Measurements from ENCODE around the gene TDRD5. TPM values are rescaled to one million over a fixed set of nuclear protein-coding genes. Genes with fewer than 3 reads are reported as not detected.
A peak's percentile ranks its signal among the peaks of the same experiment; 100 is the strongest.

TDRD5 gene
- not detected in 2 replicates for total RNA-seq (2014; rRNA removed; shearing (Covaris generic); ENCODE audit: low replicate concordance)

- in situ Hi-C loops (cut with HindIII; ENCODE audit: low pct_unique_long_range_greater_than_20kb, low sequenced_read_pairs): no loop called here
- no peak for DNase-seq (ENCODE audit: low read depth)
These were observed at the start of gene TDRD5 for GRCh38 chr1:179591592-179592580. Gene TDRD5, plus strand, starts transcription at chr1:179591832. Its CDS starts 784 bp downstream, at chr1:179592616.

DNA sequence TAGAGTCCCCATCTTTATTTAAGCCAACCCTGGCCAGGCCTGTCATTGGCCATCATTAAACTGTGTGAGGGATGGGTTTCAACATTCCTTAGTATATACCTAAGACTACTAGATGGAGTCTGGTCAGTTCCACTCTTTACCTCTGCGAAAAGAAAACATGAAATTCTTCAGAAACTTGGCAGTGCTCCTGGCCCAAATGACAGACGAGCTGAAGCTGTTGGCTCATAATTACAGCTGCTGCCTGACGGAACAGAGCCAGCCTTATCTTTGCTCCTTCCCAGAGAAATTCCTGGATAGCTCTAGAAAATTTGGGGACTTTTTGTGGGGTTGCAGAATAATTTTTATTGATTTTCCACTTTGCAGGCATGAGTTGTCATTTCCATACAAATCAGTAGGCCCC is 46.3 kb upstream of the TDRD5 start:
- in situ Hi-C loops (cut with HindIII; ENCODE audit: low pct_unique_long_range_greater_than_20kb, low sequenced_read_pairs): no loop called here
- no peak for DNase-seq (ENCODE audit: low read depth)

DNA sequence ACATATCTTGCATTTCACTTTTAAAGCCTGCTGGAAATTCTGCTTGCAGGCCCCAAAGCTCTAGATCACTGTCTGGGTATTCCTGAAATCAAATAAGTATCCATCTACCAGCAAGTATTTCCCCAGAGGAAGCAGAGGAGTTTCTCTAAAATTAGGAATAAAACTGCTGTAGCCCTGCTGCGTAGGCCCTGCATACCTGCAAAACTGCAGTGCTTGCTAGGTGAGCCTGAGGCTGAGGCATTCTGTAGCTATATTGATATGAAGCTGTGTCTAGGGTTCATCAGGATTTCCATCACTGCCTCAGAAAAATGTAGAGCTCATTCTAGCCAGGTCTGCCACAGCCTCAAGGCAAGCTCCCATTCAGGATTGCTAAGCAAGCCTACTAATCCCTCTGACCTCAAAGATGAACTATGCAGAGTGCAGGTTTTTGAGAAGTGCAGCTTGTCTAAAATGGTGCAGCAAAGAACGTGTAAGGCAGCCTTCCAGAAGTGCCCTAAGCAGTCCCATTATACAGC is 44.6 kb upstream of the TDRD5 start:
- in situ Hi-C loops (cut with HindIII; ENCODE audit: low pct_unique_long_range_greater_than_20kb, low sequenced_read_pairs): no loop called here
- no peak for DNase-seq (ENCODE audit: low read depth)

DNA sequence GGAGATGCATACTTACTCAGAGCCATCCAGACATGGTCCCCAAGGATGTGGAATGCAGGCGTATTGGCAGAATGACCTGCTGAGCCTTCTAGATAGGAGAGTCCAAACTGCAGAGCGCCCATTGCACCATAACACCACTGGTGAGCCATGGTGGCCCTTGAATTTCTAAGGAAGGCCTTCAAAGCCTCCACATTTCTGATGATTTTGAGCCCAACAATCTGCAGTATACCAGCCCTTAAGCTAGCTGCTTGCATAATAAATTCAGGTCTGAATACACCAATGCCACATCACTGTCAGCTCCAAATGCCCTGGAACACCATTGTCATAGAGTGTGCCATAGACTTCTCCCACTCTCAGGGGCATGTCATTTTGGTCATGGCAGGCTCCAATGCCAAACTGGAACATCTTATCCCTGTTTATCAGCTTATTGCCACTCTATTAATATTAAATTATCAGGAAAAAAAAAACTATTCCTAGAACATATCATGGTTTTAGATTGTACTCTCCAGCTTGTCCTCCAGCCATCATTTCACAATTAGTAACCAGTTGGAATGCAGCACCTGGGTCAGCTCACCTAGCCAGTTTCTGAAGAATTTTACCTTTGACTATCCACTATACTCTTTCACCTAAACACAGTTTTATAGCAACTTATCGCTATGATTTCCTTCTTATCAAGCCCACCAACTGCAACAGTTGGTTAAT is 42.8 kb upstream of the TDRD5 start:
- in situ Hi-C loops (cut with HindIII; ENCODE audit: low pct_unique_long_range_greater_than_20kb, low sequenced_read_pairs): no loop called here
- no peak for DNase-seq (ENCODE audit: low read depth)

- no peak for DNase-seq (ENCODE audit: low read depth)
- in situ Hi-C loops (cut with HindIII; ENCODE audit: low pct_unique_long_range_greater_than_20kb, low sequenced_read_pairs): no loop called here
These were observed 42.3 kb upstream of the TDRD5 start for GRCh38 chr1:179549368-179549700.

GRCh38 chr1:179550746-179551682 is 40.6 kb upstream of the TDRD5 start:
- DNase-seq (ENCODE audit: low read depth): peak; percentile 53
- in situ Hi-C loops (cut with HindIII; ENCODE audit: low pct_unique_long_range_greater_than_20kb, low sequenced_read_pairs): no loop called here

DNA sequence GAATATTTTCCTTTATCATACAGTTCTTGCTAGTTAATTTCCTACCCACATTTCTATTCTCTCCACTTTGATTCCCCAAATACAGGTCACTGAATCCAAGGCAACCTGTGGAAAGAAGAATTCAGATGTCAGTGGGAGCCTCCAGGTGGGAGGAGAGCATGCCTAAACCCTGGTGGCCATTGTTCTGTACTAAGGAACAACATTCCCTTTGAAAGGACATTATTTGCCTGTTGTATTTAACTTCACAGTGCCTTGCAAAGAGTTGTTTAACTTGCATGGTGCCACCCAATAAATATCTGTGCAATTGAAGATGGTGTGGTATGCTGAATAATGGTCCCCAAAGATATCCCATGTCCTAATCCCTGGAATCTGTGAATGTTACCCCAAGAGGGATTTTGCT is 37.2 kb upstream of the TDRD5 start:
- DNase-seq (ENCODE audit: low read depth): no peak
- in situ Hi-C loops (cut with HindIII; ENCODE audit: low pct_unique_long_range_greater_than_20kb, low sequenced_read_pairs): no loop called here

GRCh38 chr1:179558078-179558477 is 33.6 kb upstream of the TDRD5 start:
- in situ Hi-C loops (cut with HindIII; ENCODE audit: low pct_unique_long_range_greater_than_20kb, low sequenced_read_pairs): no loop called here

GRCh38 chr1:179575497-179576314 is 15.9 kb upstream of the TDRD5 start, which contains the start of gene NPHS2:
Gene NPHS2, minus strand, starts transcription at chr1:179575948. Its CDS starts 84 bp downstream, at chr1:179575864.
- no peak for DNase-seq (ENCODE audit: low read depth)
- in situ Hi-C loops (cut with HindIII; ENCODE audit: low pct_unique_long_range_greater_than_20kb, low sequenced_read_pairs): no loop called here

More at GRCh38 chr1:179558078-179558477, 33.6 kb upstream of the TDRD5 start:
- no peak for DNase-seq (ENCODE audit: low read depth)

GRCh38 chr1:179576509-179576908 is 15.1 kb upstream of the TDRD5 start:
- in situ Hi-C loops (cut with HindIII; ENCODE audit: low pct_unique_long_range_greater_than_20kb, low sequenced_read_pairs): no loop called here
- no peak for DNase-seq (ENCODE audit: low read depth)

DNA sequence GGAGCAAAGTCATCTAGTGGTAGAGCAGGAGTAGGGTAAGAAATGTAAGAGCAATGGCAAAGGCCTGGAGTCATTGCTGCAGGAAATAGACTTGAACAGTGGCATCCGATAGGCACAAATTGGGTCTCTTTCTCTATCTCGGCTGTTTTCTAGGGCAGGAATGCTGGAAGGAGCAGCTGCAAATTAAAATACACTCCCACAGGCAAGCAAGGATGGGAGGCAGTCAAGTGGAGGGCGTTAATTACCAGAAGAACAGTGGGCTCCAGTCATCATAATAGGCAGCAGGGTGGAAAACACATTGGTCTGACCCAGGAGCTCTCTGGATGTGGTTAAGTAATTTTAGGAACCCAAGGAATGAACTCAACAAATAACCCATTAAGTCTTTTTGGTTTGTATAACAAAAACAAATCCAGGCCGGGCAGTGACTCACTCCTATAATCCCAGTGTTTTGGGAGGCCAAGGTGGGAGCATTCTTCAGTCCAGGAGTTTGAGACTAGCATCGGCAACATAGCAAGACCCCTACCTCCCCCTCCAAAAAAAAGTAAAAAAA is 7.8 kb upstream of the TDRD5 start:
- in situ Hi-C loops (cut with HindIII; ENCODE audit: low pct_unique_long_range_greater_than_20kb, low sequenced_read_pairs): no loop called here
- DNase-seq (ENCODE audit: low read depth): no peak

DNA sequence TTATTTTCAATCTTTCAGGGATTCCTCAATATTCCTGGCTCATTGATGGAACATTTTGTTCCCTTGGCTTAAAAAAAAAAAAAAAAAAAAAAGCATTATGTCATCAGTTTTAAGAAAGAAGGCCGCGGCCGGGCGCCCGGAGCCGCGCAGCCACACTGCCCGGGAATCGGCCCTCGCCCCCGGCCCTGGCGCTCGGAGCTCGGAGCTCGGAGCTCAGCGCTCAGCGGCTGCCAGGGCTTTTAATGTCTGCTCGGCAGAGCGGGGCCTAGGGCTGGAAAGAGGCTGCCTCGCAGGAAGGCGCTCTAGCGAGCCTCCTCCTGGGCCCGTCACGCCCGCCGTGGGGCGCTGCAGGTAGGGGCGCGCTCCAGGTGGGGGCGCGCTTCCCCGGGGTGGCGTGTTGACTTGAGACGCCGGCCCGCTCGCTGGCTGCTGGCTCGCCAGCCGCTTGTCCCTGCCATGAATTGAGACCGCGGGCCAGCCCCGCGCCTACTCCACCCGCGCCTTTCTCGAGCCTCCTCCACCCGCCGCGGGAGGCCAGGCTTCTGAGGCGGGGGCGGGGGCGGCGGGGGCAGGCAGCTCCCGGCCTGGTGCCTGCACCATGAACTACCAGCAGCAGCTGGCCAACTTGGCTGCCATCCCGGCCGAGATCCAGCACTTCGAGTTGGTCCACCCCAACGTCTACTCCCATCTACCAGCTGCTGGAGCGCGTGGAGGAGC is 5.4 kb upstream of the TDRD5 start:
- no peak for DNase-seq (ENCODE audit: low read depth)

DNA sequence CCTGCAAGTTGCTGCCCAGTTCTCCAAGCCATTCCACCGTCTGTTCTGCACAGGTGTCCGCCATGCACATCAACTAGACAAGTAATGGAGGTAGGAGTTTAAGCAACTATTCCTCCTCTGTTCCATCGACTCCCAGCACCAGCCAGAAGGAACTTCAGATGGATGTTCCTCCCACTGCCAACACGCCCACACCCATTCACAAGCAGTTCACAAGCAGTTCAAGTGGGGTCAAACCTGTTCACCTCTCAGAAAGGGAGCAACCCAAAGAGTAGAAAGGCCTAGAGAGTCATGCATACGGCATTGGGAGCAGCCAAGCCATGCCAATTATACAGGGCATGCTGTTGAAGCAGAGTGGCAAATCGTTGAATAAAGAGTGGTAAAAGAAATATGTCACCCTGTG is 4.3 kb upstream of the TDRD5 start:
- in situ Hi-C loops (cut with HindIII; ENCODE audit: low pct_unique_long_range_greater_than_20kb, low sequenced_read_pairs): no loop called here
- DNase-seq (ENCODE audit: low read depth): no peak

More for the DNA sequence above, 5.4 kb upstream of the TDRD5 start:
- in situ Hi-C loops (cut with HindIII; ENCODE audit: low pct_unique_long_range_greater_than_20kb, low sequenced_read_pairs): no loop called here

DNA sequence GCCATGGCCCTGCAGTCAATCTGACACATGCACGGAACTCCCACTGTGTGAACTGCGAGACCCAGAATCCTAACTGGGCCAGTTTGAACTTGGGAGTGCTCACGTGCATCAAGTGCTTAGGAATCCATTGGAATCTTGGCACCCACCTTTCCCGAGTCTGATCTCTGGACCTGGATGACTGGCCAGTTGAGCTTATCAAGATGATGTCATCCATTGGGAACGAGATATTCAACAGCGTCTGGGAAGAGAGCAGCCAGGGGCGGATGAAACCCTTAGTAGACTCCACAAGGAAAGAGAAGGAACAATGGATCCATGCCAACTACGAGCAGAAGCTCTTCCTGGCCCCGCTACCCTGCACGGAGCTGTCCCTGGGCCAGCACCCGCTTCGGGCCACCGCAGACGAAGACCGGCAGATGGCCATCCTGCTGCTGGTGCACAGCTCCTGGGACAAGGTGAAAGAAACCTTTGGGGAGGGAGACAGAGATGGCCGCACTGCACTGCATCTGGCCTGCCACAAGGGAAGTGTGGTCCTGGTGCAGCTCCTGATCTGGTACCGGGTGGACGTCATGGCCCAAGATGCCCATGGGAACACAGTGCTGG is 3.1 kb upstream of the TDRD5 start:
- DNase-seq (ENCODE audit: low read depth): no peak
- in situ Hi-C loops (cut with HindIII; ENCODE audit: low pct_unique_long_range_greater_than_20kb, low sequenced_read_pairs): no loop called here

DNA sequence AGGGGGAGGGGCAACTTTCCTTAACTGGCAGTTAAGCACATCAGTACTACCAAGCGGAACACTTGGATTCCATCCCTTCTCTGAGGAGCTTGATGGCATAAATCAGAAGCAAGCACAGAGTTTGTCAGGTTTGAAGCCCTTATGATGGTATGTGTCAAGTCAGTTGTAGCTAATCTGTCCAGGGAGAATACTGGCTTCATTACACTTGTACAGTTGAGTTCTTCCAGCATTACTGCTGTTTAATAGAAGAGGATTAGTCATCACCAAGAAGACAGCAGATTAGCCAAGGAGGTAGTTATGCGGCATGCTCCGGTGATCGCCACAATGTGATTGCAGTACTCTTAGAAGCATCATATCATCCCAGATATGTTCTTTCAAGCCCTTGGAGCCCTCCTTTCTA is 2.1 kb upstream of the TDRD5 start:
- DNase-seq (ENCODE audit: low read depth): peak; percentile 50
- in situ Hi-C loops (cut with HindIII; ENCODE audit: low pct_unique_long_range_greater_than_20kb, low sequenced_read_pairs): no loop called here

- in situ Hi-C loops (cut with HindIII; ENCODE audit: low pct_unique_long_range_greater_than_20kb, low sequenced_read_pairs): no loop called here
- no peak for DNase-seq (ENCODE audit: low read depth)
These were observed 961 bp upstream of the TDRD5 start for GRCh38 chr1:179590671-179591070.
